GM12865 (cell line): Measurements from ENCODE around the gene GNB1L.

Experiments
- DNase-seq: peaks from one replicate; pipeline ENCODE4 v3.0.0; 2010; ENCODE audit warnings: low read depth
- H3K4me3 ChIP-seq: 2 replicates; pipeline ENCODE4 v1.5.1; 2011; ENCODE audit warnings: mild to moderate bottlenecking, low read depth, low read length, control low read depth
- CTCF ChIP-seq: IDR thresholded peaks from 2 replicates; pipeline ENCODE4 v1.5.1; 2011; ENCODE audit warnings: low read length, control low read depth, low read depth, inconsistent platforms; ENCODE audit not compliant: insufficient read depth; ENCODE audit errors: missing control alignments

GNB1L gene

GRCh38 chr22:19798891-19799293, 55.8 kb downstream of the GNB1L start:
- no peak for DNase-seq
- H3K4me3 ChIP-seq = no peak overlapping the region
- TF ChIP-seq CTCF = no peak

- no peak for DNase-seq
- TF ChIP-seq CTCF = no peak
- H3K4me3 ChIP-seq = no peak overlapping the region
Observed at GRCh38 chr22:19798003-19798665, 56.5 kb downstream of the GNB1L start.

DNA sequence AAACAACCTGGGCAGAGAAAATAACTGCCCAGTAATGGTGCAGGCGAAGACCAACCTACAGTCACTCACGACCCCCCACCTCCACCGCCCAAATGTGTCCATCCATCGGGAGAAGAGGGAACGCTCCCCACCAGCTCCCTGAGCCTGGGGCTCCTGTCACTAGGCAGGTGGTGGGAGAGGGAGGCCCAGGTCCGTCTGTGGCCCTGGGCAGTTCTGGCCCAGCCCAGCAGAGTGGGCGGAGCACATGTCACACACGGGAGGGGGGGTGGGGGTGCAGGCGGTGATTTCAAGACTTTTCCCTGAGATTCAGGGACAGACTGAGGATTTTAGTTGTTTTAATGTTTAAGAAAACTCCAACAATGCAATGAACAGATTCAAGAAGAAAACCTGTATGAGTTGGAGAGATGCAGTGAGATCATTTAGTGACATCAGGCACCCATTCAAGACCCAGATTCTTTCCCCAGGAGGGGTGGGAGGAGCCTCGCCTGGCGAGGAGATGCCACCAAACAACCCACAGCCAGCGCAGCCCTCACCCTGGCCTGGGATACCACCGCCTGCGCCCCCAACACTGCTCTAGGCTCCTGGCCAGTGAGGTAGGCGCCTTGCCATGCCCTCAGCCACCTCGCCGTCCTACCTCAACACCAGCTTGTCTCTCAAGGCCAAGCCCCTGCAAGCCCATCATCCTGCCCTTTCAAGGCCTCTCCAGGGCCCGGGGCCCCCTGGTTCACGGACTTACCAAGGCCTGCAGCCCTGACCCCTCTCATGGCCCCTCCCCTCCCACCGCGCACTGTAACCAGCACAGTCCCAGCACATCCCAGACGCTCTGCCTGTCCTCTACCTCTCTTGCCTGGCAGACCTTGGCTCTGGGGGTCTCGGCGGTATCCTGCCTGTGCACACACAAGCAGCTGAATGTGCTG, 57.3 kb downstream of the GNB1L start:
- no peak for DNase-seq
- no peak overlapping the region for H3K4me3 ChIP-seq
- TF ChIP-seq CTCF = no peak

DNA sequence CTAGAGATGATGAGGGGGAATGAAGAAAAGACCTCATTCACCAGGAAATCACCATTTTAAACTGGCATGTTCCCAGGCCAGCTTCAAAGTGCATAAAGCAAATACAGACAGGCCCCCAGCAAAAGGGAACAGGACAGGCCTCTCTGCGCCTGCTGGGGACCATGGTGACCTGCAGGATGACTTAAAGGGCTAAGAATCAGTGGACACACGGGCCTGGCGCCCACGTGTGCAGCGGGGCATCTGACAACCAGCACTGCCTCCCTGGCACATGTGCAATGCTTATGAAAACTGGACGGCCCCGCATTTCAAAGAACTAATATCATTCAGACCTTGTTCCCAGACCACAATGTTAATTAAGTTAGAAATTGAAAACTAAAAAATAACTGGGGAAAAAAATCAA, 58.5 kb downstream of the GNB1L start:
- H3K4me3 ChIP-seq = no peak overlapping the region
- DNase-seq = no peak
- no peak for TF ChIP-seq CTCF

GRCh38 chr22:19795617-19796008, 59.1 kb downstream of the GNB1L start:
- DNase-seq = no peak
- no peak for TF ChIP-seq CTCF

DNA sequence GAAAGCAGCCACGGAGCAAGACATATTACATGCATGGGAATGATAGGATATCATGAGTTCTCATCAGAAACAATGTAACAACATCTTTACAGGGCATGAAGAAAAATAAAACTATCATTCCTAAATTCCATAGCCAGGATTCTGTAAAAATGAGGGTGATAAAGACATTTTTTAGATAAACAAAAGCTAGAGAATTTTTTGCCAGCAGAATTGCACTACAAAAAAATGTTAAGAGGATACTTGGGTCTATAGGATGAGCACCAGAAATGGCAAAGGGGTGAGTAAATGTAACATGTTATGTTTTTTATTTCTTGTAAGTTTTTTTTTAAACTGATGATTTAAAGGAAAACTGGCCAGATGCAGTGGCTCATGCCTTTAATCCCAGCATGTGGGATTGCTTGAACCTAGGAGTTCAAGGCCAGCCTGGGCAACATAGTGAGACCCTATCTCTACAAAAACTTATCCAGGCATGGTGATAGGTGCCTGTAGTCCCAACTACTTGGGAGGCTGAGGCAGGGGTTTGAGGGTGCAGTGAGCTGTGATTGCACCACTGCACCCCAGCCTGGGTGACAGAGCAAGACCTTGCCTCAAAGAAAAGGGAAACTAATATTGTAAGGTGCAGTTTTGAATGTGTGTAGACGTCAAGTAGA, 60.9 kb downstream of the GNB1L start:
- no peak for TF ChIP-seq CTCF
- no peak overlapping the region for H3K4me3 ChIP-seq
- DNase-seq = no peak

More at GRCh38 chr22:19795617-19796008, 59.1 kb downstream of the GNB1L start:
- H3K4me3 ChIP-seq = no peak overlapping the region
